ENCODE measurements around the gene GLTPD2. TPM values are rescaled to one million over a fixed set of nuclear protein-coding genes. Genes with fewer than 3 reads are reported as not detected.

The GLTPD2 gene
- total RNA-seq, 1 experiment from 2014 or later, result not detected

- TF ChIP-seq CTCF (IDR thresholded peaks at IDR 0.05), result no peak
- TF ChIP-seq TCF7L2 (IDR thresholded peaks at IDR 0.05; ENCODE audit: low read depth, low read length), result no peak
- Histone ChIP-seq H3K27ac (ENCODE audit: low read length) (no peak within 1 kb of the TSS), H3K36me3 (ENCODE audit: control insufficient read depth, insufficient read depth, low read length) (no peaks in the 10 kb centered on the region), H3K4me3 (ENCODE audit: low read depth in 2 of 2, low read length in 2 of 2) (no peak within 1 kb of the TSS), H3K4me1 (ENCODE audit: control insufficient read depth, insufficient read depth, low read length) (no peaks in the 10 kb centered on the region), H3K27me3 (ENCODE audit: control insufficient read depth, insufficient read depth, low read length) (no peaks in the 10 kb centered on the region), H3K9me3 (ENCODE audit: control insufficient read depth, insufficient read depth, low read depth, low read length) (no peaks in the 10 kb centered on the region)
- ATAC-seq, result peak; percentile 55
- in situ Hi-C loops (cut with HindIII; ENCODE audit: low pct_unique_long_range_greater_than_20kb, low sequenced_read_pairs), result no loop called here
- no TSS peak for BruUV-seq (replicated peaks)
- CTCF ChIA-PET, result no interaction called here
- intact Hi-C loops (cut with micrococcal nuclease; ENCODE audit: unreplicated experiment), result no loop called here
- DNase-seq (ENCODE audit: low read depth, low spot score), result no peak
- POLR2A ChIA-PET, result interaction anchor here (0.6 kb wide), 1 partner anchor 200 kb away, joined by 3 read pairs; no protein-coding TSS in a partner anchor
Observed at GRCh38 chr17:4771519-4772234, 17.1 kb upstream of the GLTPD2 start, which contains the start of gene TM4SF5. TSS of gene TM4SF5 (plus strand) at chr17:4771886. CDS start at chr17:4771923, 37 bp downstream.

GRCh38 chr17:4772235-4772613 lies 16.5 kb upstream of the GLTPD2 start:
- ChIA-PET POLR2A (no interaction called here), CTCF (no interaction called here)
- in situ Hi-C loops (cut with HindIII; ENCODE audit: low pct_unique_long_range_greater_than_20kb, low sequenced_read_pairs) (no loop called here), intact Hi-C loops (cut with micrococcal nuclease; ENCODE audit: unreplicated experiment) (no loop called here)
- Histone ChIP-seq H3K27me3 (ENCODE audit: control insufficient read depth, insufficient read depth, low read length) (no peaks in the 10 kb centered on the region), H3K4me1 (ENCODE audit: control insufficient read depth, insufficient read depth, low read length) (no peaks in the 10 kb centered on the region), H3K27ac (ENCODE audit: low read length) (no peak overlapping the region), H3K36me3 (ENCODE audit: control insufficient read depth, insufficient read depth, low read length) (no peaks in the 10 kb centered on the region), H3K4me3 (ENCODE audit: low read depth in 2 of 2, low read length in 2 of 2) (no peak overlapping the region), H3K9me3 (ENCODE audit: control insufficient read depth, insufficient read depth, low read depth, low read length) (no peaks in the 10 kb centered on the region)
- DNase-seq (ENCODE audit: low read depth, low spot score), result no peak
- no TSS peak for BruUV-seq (replicated peaks)
- ATAC-seq, result peak; percentile 43; the same call in 1 of the 2 replicates
- TF ChIP-seq REST (IDR thresholded peaks at IDR 0.05; ENCODE audit: insufficient read depth in 1 of 2, low read depth in 2 of 2, low read length in 1 of 2) (no peak), CTCF (IDR thresholded peaks at IDR 0.05) (no peak), TCF7L2 (IDR thresholded peaks at IDR 0.05; ENCODE audit: low read depth, low read length) (no peak), SIN3A (IDR thresholded peaks at IDR 0.05; ENCODE audit: borderline replicate concordance, insufficient read depth, low read depth, low read length) (no peak), POLR2AphosphoS5 (IDR thresholded peaks at IDR 0.05; ENCODE audit: low read depth, low read length) (no peak)

Measured in Panc1 (cell line).